GM19324 (cell line): Measurements from ENCODE around the gene FBXO40.
"Not testable (repeated sequence)": the region's sequence is repeated elsewhere in the genome, so short reads cannot be mapped to it uniquely, and the experiment has no call there.

Source experiments
- ATAC-seq: cut with Tn5 transposase; IDR thresholded peaks from one replicate; pipeline ENCODE4 v1.9.1; 2021; ENCODE audit warnings: mild to moderate bottlenecking, moderate library complexity; ENCODE audit not compliant: unreplicated experiment, low FRiP score

FBXO40 gene, protein sequence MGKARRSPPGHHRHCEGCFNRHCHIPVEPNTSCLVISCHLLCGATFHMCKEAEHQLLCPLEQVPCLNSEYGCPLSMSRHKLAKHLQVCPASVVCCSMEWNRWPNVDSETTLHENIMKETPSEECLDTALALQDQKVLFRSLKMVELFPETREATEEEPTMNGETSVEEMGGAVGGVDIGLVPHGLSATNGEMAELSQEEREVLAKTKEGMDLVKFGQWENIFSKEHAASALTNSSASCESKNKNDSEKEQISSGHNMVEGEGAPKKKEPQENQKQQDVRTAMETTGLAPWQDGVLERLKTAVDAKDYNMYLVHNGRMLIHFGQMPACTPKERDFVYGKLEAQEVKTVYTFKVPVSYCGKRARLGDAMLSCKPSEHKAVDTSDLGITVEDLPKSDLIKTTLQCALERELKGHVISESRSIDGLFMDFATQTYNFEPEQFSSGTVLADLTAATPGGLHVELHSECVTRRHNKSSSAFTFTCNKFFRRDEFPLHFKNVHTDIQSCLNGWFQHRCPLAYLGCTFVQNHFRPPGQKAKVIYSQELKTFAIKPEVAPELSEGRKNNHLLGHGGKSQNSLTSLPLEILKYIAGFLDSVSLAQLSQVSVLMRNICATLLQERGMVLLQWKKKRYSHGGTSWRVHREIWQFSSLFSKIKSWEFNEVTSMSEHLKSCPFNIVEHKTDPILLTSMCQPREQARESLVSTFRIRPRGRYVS

GRCh38 chr3:121592856-121593702 lies at the start of gene FBXO40:
FBXO40 (plus strand) TSS chr3:121593379; CDS start chr3:121620576, 27,197 bp downstream.
- peak; percentile 54 for ATAC-seq

DNA sequence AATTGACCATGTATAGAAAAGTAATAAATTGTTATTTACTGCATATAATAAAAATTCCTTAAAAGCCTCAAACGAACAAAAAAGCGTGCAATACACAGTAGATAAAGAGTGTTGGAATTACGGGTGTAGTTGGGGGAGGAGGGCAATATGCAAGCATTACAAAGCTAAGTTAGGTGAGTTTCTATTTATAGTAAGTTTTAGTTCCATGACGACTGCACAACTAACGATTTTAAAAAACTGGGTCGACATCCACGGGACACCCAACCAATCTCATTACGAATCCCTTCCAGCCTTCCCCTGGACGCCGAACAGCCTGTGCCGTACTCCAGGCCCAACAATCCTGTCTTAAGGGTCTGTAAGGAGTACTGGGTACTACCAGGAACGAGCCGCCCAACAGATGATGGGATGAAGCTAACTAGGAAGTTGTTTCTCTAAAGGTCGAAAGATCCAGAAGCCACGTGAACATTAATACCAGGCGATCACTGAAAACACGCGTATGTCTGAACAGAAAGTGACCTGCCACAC lies 48.1 kb upstream of the FBXO40 start:
- ATAC-seq, result no peak

DNA sequence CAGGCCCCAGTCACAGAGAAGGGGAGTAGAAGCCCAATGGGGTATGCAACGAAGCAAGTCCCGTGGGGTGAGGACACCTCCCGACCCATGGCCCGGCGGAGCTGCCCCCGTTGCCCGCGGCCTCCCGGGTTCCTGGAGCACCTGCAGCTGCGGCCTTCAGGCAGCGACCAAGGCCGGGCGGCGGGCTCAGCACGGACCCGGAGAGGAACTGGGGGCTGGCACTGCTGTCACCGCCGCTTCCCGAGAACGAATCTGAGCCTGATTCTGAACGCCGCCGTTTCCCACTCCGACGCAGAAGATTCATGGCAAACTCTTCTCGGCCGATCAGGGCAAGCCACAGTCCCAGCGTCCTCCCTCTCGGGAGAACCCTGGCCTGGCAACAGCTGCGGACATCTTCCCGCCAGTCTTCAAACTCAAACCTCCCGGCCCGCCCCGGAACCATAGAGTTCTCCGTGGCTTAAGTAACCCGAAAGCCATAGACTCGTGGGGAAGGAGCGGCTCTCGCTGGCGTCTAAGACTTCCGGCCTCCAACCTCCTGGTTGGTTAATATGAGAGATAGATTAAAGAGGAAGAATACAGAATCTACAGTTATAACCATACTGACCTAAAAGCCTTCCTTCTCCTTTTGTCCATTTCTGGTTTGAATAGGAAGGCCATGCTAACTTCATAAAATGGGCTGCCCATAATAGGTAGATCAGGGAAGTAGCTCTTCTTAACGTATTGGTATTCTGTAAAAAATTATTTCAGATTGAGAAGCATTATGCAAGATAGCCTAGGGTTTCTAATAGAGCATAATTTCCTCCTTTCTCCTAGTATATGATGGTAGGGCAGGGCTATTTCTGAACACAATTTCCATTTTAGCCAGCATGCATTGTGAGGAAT lies 47.4 kb upstream of the FBXO40 start, which contains the start of gene POLQ:
POLQ (minus strand) TSS at position 415 of the 882 bp plus-strand sequence; CDS start at position 304, 111 bp downstream.
- ATAC-seq, result peak; percentile 77

DNA sequence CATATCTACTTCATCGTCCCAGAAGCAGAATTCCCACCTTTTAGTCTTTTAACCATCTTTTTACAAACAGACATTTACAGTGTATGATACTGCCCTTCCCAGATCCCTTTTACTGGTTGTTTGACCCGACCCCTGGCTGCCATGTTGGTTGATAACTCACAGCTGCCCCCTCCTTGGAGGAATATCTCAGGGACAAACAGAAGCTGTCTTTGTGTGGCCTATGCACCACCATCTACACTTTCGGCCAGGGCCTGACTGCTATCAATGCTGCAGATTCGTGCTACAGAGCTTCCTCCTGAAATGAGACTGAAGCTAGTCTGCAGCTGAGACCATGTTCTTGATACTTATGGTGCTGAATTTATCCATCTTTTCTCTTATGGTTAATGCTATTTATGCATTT lies 40.8 kb upstream of the FBXO40 start:
- ATAC-seq, result no peak

GRCh38 chr3:121552797-121553196 lies 40.4 kb upstream of the FBXO40 start:
- no peak for ATAC-seq

- no peak for ATAC-seq
Observed at GRCh38 chr3:121557426-121557934, 35.7 kb upstream of the FBXO40 start.

DNA sequence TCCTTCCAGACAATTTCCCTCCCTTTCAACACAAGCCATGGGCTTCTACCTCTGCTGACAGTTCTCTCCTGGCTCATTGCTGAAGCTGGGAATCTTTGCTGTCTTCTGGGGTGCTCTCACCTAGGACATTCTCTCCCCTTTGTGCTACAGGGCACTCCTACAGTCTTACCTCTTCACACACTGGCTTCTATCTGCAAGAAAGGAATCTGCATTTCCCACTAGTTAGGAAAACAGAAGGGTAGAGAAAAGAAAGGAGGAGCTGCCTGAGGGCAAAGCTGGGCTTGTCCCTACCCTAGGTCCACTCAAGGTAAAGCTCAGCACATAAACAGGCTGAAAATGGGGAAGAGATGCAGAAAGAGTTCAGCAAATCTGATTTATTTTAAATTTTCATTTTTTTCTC lies 31.0 kb upstream of the FBXO40 start:
- ATAC-seq, result no peak

GRCh38 chr3:121566773-121567172 lies 26.4 kb upstream of the FBXO40 start:
- no peak for ATAC-seq

GRCh38 chr3:121567649-121568048 lies 25.5 kb upstream of the FBXO40 start, which contains the start of gene ARGFX:
ARGFX (plus strand) TSS chr3:121567949; CDS start chr3:121570714, 2,765 bp downstream.
- no peak for ATAC-seq

DNA sequence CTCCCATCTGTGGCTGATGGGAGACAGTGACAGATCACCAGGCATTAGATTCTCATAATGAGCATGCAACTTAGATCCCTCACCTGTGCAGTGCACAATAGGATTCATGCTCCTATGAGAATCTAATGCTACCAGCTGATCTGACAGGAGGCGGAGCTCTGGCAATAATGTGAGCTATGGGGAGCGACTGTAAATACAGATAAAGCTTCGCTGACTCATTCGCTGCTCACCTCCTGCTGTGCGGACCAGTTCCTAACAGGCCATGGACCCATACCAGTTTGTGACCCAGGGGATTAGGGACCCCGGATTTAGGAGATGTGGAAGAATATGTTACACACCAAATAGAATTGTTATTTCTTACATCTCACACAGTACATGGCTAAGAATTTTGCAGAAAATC lies 18.7 kb upstream of the FBXO40 start:
- ATAC-seq, result no peak

DNA sequence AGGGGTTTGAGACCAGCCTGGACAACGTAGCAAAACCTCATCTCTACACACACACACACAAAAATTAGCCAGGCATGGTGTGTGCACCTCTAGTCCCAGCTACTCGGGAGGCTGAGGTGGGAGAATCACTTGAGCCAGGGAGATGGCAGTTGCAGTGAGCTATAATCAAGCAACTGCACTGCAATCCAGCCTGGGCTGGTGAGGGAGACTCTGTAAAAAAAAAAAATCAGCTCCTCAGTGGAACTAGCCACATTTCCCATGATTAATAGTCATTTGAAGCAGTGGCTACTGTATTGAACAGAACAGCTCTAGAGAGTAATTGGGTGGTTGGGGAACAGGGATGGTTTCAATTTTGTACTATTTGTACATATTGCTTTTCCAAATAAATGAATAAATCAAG lies 11.5 kb upstream of the FBXO40 start:
- ATAC-seq, result no peak

- ATAC-seq, result no peak
Observed at GRCh38 chr3:121584418-121584817, 8.8 kb upstream of the FBXO40 start.

- not testable (repeated sequence) for ATAC-seq
Observed at GRCh38 chr3:121593806-121594205, 627 bp downstream of the FBXO40 start.

- no peak for ATAC-seq
Observed at GRCh38 chr3:121594850-121595249, 1.7 kb downstream of the FBXO40 start.

DNA sequence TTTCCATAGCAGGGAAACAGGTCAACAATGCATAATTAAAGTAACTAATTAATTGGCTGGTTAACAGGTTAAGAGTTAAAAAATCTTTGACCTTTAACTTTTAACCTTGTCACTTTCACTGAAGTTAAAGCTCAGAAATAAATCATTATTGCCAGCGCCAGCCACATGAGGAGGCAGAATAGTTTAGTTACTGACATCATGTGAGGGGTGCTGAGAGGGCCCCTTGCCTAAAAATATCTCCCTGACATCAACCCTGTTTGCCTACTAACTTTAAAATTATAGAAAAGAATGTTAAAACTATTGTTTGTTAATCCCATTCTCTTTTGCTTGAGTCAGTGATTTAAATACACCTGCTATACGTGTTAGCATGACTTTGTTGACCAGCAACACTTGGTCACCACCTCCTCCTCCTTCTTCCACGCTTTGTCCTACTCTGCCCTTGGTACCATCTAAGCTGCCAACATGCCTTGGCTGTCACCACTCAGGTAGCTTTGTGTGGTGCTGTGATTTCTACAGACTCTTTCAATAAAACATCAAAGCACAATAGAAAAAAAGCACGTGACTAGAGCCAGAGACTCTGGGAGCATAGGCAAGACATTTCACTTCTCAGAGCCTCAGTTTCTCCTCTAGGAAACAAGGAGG lies 2.7 kb downstream of the FBXO40 start:
- ATAC-seq, result no peak

- ATAC-seq, result no peak
Observed at GRCh38 chr3:121598564-121598963, 5.4 kb downstream of the FBXO40 start.

DNA sequence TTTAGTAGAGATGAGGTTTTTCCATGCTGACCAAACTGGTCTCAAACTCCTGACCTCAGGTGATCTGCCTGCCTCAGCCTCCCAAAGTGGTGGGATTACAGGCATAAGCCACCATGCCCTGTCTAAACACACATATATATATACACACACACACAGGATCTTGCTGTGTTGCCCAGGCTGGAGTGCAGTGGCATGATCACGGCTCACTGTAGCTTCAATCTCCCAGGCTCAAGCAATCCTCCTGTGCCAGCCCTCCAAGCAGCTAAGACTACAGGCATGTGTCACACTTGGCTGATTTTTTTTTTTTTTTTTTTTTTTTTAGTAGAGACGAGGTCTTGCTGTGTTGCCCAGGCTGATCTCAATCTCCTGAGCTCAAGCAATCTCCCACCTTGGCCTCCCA lies 6.7 kb downstream of the FBXO40 start:
- not testable (repeated sequence) for ATAC-seq

- ATAC-seq, result no peak
Observed at GRCh38 chr3:121601212-121601812, 8.1 kb downstream of the FBXO40 start.
